ENCODE data around the gene NKAIN1. TPM values are rescaled to one million over a fixed set of nuclear protein-coding genes. Genes with fewer than 3 reads are reported as not detected.

The NKAIN1 gene
- total and polyA plus RNA-seq, 2 experiments from 2014 or later = 14.7 to 56.7 TPM

GRCh38 chr1:31224068-31224467, 15.6 kb downstream of the NKAIN1 start (continued):
- TF ChIP-seq ETS1 (IDR thresholded peaks at IDR 0.05) = no peak
- no peak for TF ChIP-seq POLR2AphosphoS5 (IDR thresholded peaks at IDR 0.05; ENCODE audit: low read depth)
- TF ChIP-seq EZH2 (IDR thresholded peaks at IDR 0.05; ENCODE audit: low read depth, unreplicated experiment) = no peak
- TF ChIP-seq STAT1 (IDR thresholded peaks at IDR 0.05; ENCODE audit: unreplicated experiment) = no peak
- no peak for TF ChIP-seq CTCF (conservative IDR thresholded peaks at IDR 0.05; ENCODE audit: low read depth in 2 of 2)
- no peak for TF ChIP-seq REST (IDR thresholded peaks at IDR 0.05; ENCODE audit: unreplicated experiment)

DNA sequence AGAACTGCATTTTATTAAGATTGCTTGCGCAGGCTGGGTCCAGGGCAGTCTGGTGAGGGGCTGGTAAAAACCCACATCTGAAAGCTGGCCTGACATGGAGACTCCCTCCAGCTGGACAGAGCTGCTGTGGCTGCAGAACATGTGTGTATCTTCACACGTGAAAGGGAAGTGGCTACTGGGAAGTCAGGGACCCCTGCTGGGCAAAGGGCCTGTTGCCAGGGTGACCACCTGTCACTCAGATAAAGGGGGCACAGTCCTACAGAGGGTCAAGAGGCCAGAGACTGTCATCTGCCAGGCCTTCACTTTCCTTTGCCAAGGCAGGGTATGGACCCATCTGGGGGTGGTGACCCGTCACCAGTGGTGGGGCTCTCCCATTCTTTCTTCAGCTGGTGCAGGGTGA, 17.5 kb downstream of the NKAIN1 start:
- H3K79me2 ChIP-seq (replicated peaks; ENCODE audit: insufficient read depth) = peaks cover 8% of the 10 kb centered on the region; the same call in 1 of the 2 replicates
- H3K4me1 ChIP-seq (ENCODE audit: insufficient read depth) = peaks cover 9% of the 10 kb centered on the region; the same call in 1 of the 2 replicates
- Mint-ChIP-seq H3K4me3 (no peak overlapping the region), H3K27ac (no peak overlapping the region), H3K36me3 (ENCODE audit: low read depth) (no peaks in the 10 kb centered on the region; the same call in 2 of the 3 replicates), H3K4me1 (peaks cover 14% of the 10 kb centered on the region), H3K9me3 (no peaks in the 10 kb centered on the region), H3K27me3 (ENCODE audit: insufficient read depth, low read depth, poor library complexity) (peaks cover 10% of the 10 kb centered on the region)
- H4K20me1 ChIP-seq (replicated peaks; ENCODE audit: insufficient read depth) = no peaks in the 10 kb centered on the region; the same call in none of the 2 replicates
- ATAC-seq (peak; percentile 23; the same call in 1 of the 3 replicates), DNase-seq (ENCODE audit: low spot score) (peak; percentile 37)
- no peaks in the 10 kb centered on the region for H3K36me3 ChIP-seq (ENCODE audit: insufficient read depth)
- H3F3A ChIP-seq (replicated peaks; ENCODE audit: low read depth) = no peaks in the 10 kb centered on the region
- H3K27me3 ChIP-seq (ENCODE audit: insufficient read depth) = no peaks in the 10 kb centered on the region
- no peak overlapping the region for H3K4me3 ChIP-seq
- H2AFZ ChIP-seq = no peak overlapping the region
- no peak for TF ChIP-seq CTCF (conservative IDR thresholded peaks at IDR 0.05; ENCODE audit: low read depth in 2 of 2)
- TF ChIP-seq STAT1 (IDR thresholded peaks at IDR 0.05; ENCODE audit: unreplicated experiment) = no peak
- TF ChIP-seq ETS1 (IDR thresholded peaks at IDR 0.05) = no peak
- TF ChIP-seq NANOG (IDR thresholded peaks at IDR 0.05; ENCODE audit: borderline replicate concordance) = no peak
- no peak overlapping the region for H3K27ac ChIP-seq (ENCODE audit: low read depth)
- no peak overlapping the region for H3K4me2 ChIP-seq
- H3K9me2 ChIP-seq (ENCODE audit: insufficient read depth) = no peaks in the 10 kb centered on the region

Measured in GM23338 (cell line).